HepG2 (cell line): ENCODE measurements around the gene TBC1D16. TPM values are rescaled to one million over a fixed set of nuclear protein-coding genes. Genes with fewer than 3 reads are reported as not detected.
A peak's percentile ranks its signal among the peaks of the same experiment; 100 is the strongest.

ENCODE experiments used
- ATAC-seq: fragments of 200-7000 bp; cut with Tn5 transposase; 3 replicates; pipeline ENCODE4 v1.9.1; 2020; ENCODE audit warnings: mild to moderate bottlenecking, moderate library complexity
- BruUV-seq: library from RNA; stranded (reverse); fragments of 400-500 nt; replicated peaks from 2 replicates; lab custom pipeline; 2021; lab: Mats Ljungman, UMichigan
- CTCF ChIA-PET: fragments of 300-600 bp; formaldehyde crosslinking; extraction: SDS; loops from one replicate; lab custom pipeline; 2021; ENCODE audit warnings: low total read pairs, inconsistent platforms, low intra/inter-chr PET ratio; lab: Yijun Ruan, JAX
- POLR2A ChIA-PET: fragments of 350-600 bp; sonication (Branson Sonifier 250); formaldehyde crosslinking; loops from one replicate; lab custom pipeline; 2020; ENCODE audit warnings: antibody characterized with exemption, inconsistent platforms; lab: Yijun Ruan, JAX
- DNase-seq: peaks from one replicate; pipeline ENCODE4 v3.0.0-alpha.2; 2015; ENCODE audit warnings: low spot score
- FAIRE-seq: peaks from 3 replicates; lab custom pipeline; 2011; peaks lifted over from hg19 to GRCh38; lab: Jason Lieb, UNC
- H2AFZ ChIP-seq: one replicate; pipeline ENCODE4 v1.6.1; 2011; ENCODE audit warnings: low read length, inconsistent platforms
- H3K27ac ChIP-seq: fragments of 300-600 bp; 3 replicates; pipeline ENCODE4 v1.8.0; 2011; ENCODE audit warnings: mixed run types, mild to moderate bottlenecking, mixed read lengths, low read length, inconsistent platforms; ENCODE audit not compliant: insufficient read depth; ENCODE audit errors: extremely low read length
- H3K27me3 ChIP-seq, 2 experiments: fragments of 200-600 bp in 1 of 2; 2 replicates in 1 of 2; 3 replicates in 1 of 2; pipeline versions ENCODE4 v1.6.0 to v1.8.0; 2011; ENCODE audit warnings: low read length in 2 of 2, mild to moderate bottlenecking in 2 of 2, moderate library complexity in 2 of 2, inconsistent platforms in 1 of 2; ENCODE audit not compliant: insufficient read depth in 2 of 2, control insufficient read depth in 1 of 2
- H3K36me3 ChIP-seq, 2 experiments: fragments of 200-600 bp in 1 of 2; replicated peaks in 1 of 2; 2 replicates in 1 of 2; 3 replicates in 1 of 2; pipeline versions ENCODE4 v1.5.1 to v1.8.0; 2011; ENCODE audit warnings: low read length in 2 of 2, inconsistent platforms in 1 of 2; ENCODE audit not compliant: insufficient read depth in 2 of 2, control insufficient read depth in 1 of 2
- H3K4me1 ChIP-seq: 2 replicates; pipeline ENCODE4 v1.5.1; 2012; ENCODE audit warnings: low read length, inconsistent platforms; ENCODE audit not compliant: insufficient read depth
- H3K4me2 ChIP-seq: 2 replicates; pipeline ENCODE4 v1.6.0; 2011; ENCODE audit warnings: low read depth, low read length, inconsistent platforms
- H3K4me3 ChIP-seq, 3 experiments: fragments of 200-600 bp in 1 of 3; sonication (generic), shearing (Covaris generic) in 1 of 3; replicated peaks in 1 of 3; 2 replicates each; pipeline ENCODE4 v1.5.1; 2011 to 2016; ENCODE audit warnings: low read length in 3 of 3, inconsistent platforms in 2 of 3, low read depth in 2 of 3, mild to moderate bottlenecking in 2 of 3, control low read depth in 1 of 3, mixed read lengths in 1 of 3; ENCODE audit not compliant: insufficient read depth in 1 of 3
- H3K79me2 ChIP-seq: one replicate; pipeline ENCODE4 v1.6.1; 2011; ENCODE audit warnings: low read length, inconsistent platforms; ENCODE audit not compliant: insufficient read depth
- H3K9ac ChIP-seq: 2 replicates; pipeline ENCODE4 v1.6.0; 2011; ENCODE audit warnings: mild to moderate bottlenecking, low read depth, low read length, inconsistent platforms; ENCODE audit not compliant: insufficient read depth
- H3K9me3 ChIP-seq: 2 replicates; pipeline ENCODE4 v1.5.1; 2012; ENCODE audit warnings: mild to moderate bottlenecking, low read length
- H4K20me1 ChIP-seq: 2 replicates; pipeline ENCODE4 v1.6.0; 2011; ENCODE audit warnings: inconsistent platforms, mild to moderate bottlenecking, low read length, moderate library complexity; ENCODE audit not compliant: insufficient read depth
- HNRNPK ChIP-seq: fragments of 200-400 bp; formaldehyde crosslinking; IDR thresholded peaks from 2 replicates; pipeline ENCODE4 v1.6.1; 2018; ENCODE audit warnings: low read length, low read depth, moderate library complexity, mild to moderate bottlenecking; ENCODE audit not compliant: poor library complexity, severe bottlenecking
- HNRNPUL1 ChIP-seq: fragments of 200-400 bp; formaldehyde crosslinking; IDR thresholded peaks from 2 replicates; pipeline ENCODE4 v1.6.1; 2017; ENCODE audit warnings: low read depth, mild to moderate bottlenecking, low read length, moderate library complexity
- PCBP1 ChIP-seq: fragments of 200-400 bp; formaldehyde crosslinking; IDR thresholded peaks from 2 replicates; pipeline ENCODE4 v1.6.1; 2017; ENCODE audit warnings: mild to moderate bottlenecking, low read depth, low read length, borderline replicate concordance
- PCBP2 ChIP-seq: fragments of 200-400 bp; formaldehyde crosslinking; optimal IDR thresholded peaks from 2 replicates; pipeline ENCODE3; 2018; ENCODE audit warnings: low read length, low read depth; ENCODE audit not compliant: poor library complexity, severe bottlenecking
- U2AF2 ChIP-seq: fragments of 200-400 bp; formaldehyde crosslinking; IDR thresholded peaks from 2 replicates; pipeline ENCODE4 v1.6.1; 2017; ENCODE audit warnings: low read depth, mild to moderate bottlenecking, low read length
- WGBS: methylation state at CpG from one replicate; pipeline ENCODE4 v1.1.6; 2017; ENCODE audit warnings: low lambda C conversion rate; 5-methylcytosine and 5-hydroxymethylcytosine counted together
- in situ Hi-C: cut with HindIII; loops from 2 replicates; pipeline ENCODE4 v1.10.0; 2017; ENCODE audit warnings: low pct_unique_long_range_greater_than_20kb; ENCODE audit not compliant: extremely low pct_ligation_motif_present
- intact Hi-C: fragments of 100-400 bp; cut with micrococcal nuclease; formaldehyde crosslinking; loops from one replicate; pipeline ENCODE4 v1.10.0; 2022; ENCODE audit not compliant: unreplicated experiment
- polyA plus RNA-seq, 8 experiments: library from polyadenylated mRNA; depleted of rRNA in 3 of 8; stranded (reverse) in 7 of 8; unstranded in 1 of 8; fragments of >200 nt; fragmentation: Illumina TruSeq in 4 of 8; extraction: Trizol in 4 of 8; gene quantifications; 2 replicates each; pipeline versions ENCODE4 v1.2.1 to v1.2.3, GENCODE V29; 2011 to 2016; ENCODE audit warnings: low read depth in 4 of 8, missing spikeins in 1 of 8, mixed read lengths in 1 of 8; ENCODE audit not compliant: insufficient read depth in 1 of 8
- total RNA-seq, 5 experiments: library from RNA; depleted of rRNA; stranded (reverse); fragments of >200 nt; fragmentation: Illumina TruSeq; extraction: Trizol; gene quantifications; 2 replicates each; pipeline ENCODE4 v1.2.3, GENCODE V29; 2016; ENCODE audit warnings: low read depth in 1 of 5
- TF ChIP-seq, protein P1 (sequence below): sonication (generic); formaldehyde crosslinking; IDR thresholded peaks from 2 replicates; pipeline ENCODE4 v1.5.0; 2020; ENCODE audit warnings: missing genetic modification reagents

The TBC1D16 gene
- total and polyA plus RNA-seq, 2 of the 13 experiments (the other 11 are each of a cell fraction or from before 2014, with no cell fraction given), result 14.9 to 24.9 TPM

DNA sequence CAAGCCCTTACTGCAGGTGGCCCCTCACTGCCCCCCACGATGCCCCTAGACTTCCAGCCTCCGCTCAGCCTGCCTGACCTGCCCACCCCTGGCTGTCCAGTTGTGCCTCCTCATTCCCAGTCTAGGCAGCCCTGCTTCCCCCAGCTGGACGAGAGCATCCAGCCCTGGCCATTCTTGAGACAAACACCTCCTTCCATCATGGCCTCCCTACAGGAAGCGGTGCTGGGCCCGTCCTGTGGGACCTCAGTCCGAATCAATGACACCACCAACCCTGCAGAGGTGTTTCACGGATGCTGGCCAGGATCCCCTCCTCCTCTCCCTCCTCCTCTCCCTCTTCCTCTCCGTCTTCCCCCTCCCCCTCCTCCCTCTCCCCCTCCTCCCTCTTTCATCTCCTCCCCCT lies 29.0 kb upstream of the TBC1D16 start:
- H3K79me2 ChIP-seq, result no peaks in the 10 kb centered on the region
- TF ChIP-seq PCBP1 (0 out of 2 replicates have a peak, but pooled peaks have one; percentile 51), PCBP2 (peak; percentile 69), U2AF2 (no peak), HNRNPK (peak; percentile 78), HNRNPUL1 (no peak)
- TF ChIP-seq, protein P1, sequence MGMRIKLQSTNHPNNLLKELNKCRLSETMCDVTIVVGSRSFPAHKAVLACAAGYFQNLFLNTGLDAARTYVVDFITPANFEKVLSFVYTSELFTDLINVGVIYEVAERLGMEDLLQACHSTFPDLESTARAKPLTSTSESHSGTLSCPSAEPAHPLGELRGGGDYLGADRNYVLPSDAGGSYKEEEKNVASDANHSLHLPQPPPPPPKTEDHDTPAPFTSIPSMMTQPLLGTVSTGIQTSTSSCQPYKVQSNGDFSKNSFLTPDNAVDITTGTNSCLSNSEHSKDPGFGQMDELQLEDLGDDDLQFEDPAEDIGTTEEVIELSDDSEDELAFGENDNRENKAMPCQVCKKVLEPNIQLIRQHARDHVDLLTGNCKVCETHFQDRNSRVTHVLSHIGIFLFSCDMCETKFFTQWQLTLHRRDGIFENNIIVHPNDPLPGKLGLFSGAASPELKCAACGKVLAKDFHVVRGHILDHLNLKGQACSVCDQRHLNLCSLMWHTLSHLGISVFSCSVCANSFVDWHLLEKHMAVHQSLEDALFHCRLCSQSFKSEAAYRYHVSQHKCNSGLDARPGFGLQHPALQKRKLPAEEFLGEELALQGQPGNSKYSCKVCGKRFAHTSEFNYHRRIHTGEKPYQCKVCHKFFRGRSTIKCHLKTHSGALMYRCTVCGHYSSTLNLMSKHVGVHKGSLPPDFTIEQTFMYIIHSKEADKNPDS (CRISPR knock-in tag), result no peak
- ChIA-PET CTCF (no interaction called here), POLR2A (interaction anchor here (0.6 to 1.5 kb wide), 2 partner anchors 11 to 67 kb away, joined by 4 to 5 read pairs; no protein-coding TSS in a partner anchor)
- FAIRE-seq, result no peak
- H3K9ac ChIP-seq, result no peak overlapping the region
- H2AFZ ChIP-seq, result no peak overlapping the region
- H3K4me1 ChIP-seq, result peaks cover 43% of the 10 kb centered on the region
- no peaks in the 10 kb centered on the region for H3K36me3 ChIP-seq
- WGBS, result 85% methylated on average over 8 of the region's 8 CpGs
- no peak for DNase-seq
- intact Hi-C loops, result no loop called here
- in situ Hi-C loops, result no loop called here
- H3K4me3 ChIP-seq, result no peak overlapping the region; a peak in 1 of 6 replicates
- H3K27ac ChIP-seq, result no peak overlapping the region
- no peak; the same call in 2 of the 3 replicates for ATAC-seq
- H3K27me3 ChIP-seq, result no peaks in the 10 kb centered on the region
- H3K9me3 ChIP-seq, result no peaks in the 10 kb centered on the region
- no peaks in the 10 kb centered on the region for H4K20me1 ChIP-seq
- no TSS peak for BruUV-seq
- H3K4me2 ChIP-seq, result peak overlapping the region; percentile 45
